Loucy (cell line): ENCODE results near the gene DCUN1D2.

Experiments used
- EZH2phosphoT487 ChIP-seq: fragments of 200-600 bp; IDR thresholded peaks from 2 replicates; pipeline ENCODE4 v1.6.1; 2018; ENCODE audit warnings: antibody characterized with exemption, mild to moderate bottlenecking, moderate library complexity, borderline replicate concordance
- TF ChIP-seq, protein P1 (sequence below): fragments of 200-600 bp; sonication (generic); conservative IDR thresholded peaks from 2 replicates; pipeline ENCODE4 v1.5.1; 2014; ENCODE audit warnings: mild to moderate bottlenecking, antibody characterized with exemption, low read length

DNA sequence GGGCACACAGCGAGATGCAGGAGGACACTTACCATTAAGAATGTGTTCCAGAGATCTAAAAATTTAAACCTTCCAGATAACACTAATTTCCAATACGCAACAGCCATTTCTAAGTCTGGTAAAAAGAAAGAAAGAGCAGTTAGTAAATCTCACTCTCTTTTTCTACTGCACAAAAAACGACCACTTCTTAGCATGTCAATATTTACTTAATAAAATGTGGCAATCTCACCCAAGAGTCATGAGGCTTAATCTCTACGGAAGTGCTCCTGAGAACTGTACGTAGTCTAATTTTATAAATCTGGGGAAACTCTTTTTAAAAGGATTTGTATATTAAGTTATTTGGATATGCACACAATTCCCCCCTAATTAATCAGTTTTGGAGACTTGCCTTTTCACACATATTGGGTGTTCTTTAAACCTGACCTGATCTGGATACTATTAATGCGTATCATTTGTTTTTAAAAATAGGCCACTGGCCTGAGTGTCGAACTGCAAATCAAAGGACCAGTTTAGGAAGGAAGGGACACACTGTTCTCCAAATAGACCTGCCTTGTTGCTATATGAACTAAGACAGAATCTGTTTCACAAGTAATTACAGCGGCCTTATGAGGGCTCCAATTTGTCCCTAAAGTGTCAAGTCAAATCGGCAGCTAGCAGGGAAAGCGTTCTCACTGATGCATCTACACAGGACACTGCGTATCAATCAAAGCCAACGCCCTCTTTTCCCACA, 29.3 kb downstream of the DCUN1D2 start:
- TF ChIP-seq, protein P1, sequence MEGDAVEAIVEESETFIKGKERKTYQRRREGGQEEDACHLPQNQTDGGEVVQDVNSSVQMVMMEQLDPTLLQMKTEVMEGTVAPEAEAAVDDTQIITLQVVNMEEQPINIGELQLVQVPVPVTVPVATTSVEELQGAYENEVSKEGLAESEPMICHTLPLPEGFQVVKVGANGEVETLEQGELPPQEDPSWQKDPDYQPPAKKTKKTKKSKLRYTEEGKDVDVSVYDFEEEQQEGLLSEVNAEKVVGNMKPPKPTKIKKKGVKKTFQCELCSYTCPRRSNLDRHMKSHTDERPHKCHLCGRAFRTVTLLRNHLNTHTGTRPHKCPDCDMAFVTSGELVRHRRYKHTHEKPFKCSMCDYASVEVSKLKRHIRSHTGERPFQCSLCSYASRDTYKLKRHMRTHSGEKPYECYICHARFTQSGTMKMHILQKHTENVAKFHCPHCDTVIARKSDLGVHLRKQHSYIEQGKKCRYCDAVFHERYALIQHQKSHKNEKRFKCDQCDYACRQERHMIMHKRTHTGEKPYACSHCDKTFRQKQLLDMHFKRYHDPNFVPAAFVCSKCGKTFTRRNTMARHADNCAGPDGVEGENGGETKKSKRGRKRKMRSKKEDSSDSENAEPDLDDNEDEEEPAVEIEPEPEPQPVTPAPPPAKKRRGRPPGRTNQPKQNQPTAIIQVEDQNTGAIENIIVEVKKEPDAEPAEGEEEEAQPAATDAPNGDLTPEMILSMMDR: no peak
- TF ChIP-seq EZH2phosphoT487: no peak
